NCI-H524 treated with DMSO at 0.1 percent for 48 hours (cell line): Measurements from ENCODE around the gene ACIN1.

Source experiments
- DNase-seq: peaks from one replicate; lab custom pipeline; 2025; lab: John Stamatoyannopoulos, UW

The ACIN1 gene, protein sequence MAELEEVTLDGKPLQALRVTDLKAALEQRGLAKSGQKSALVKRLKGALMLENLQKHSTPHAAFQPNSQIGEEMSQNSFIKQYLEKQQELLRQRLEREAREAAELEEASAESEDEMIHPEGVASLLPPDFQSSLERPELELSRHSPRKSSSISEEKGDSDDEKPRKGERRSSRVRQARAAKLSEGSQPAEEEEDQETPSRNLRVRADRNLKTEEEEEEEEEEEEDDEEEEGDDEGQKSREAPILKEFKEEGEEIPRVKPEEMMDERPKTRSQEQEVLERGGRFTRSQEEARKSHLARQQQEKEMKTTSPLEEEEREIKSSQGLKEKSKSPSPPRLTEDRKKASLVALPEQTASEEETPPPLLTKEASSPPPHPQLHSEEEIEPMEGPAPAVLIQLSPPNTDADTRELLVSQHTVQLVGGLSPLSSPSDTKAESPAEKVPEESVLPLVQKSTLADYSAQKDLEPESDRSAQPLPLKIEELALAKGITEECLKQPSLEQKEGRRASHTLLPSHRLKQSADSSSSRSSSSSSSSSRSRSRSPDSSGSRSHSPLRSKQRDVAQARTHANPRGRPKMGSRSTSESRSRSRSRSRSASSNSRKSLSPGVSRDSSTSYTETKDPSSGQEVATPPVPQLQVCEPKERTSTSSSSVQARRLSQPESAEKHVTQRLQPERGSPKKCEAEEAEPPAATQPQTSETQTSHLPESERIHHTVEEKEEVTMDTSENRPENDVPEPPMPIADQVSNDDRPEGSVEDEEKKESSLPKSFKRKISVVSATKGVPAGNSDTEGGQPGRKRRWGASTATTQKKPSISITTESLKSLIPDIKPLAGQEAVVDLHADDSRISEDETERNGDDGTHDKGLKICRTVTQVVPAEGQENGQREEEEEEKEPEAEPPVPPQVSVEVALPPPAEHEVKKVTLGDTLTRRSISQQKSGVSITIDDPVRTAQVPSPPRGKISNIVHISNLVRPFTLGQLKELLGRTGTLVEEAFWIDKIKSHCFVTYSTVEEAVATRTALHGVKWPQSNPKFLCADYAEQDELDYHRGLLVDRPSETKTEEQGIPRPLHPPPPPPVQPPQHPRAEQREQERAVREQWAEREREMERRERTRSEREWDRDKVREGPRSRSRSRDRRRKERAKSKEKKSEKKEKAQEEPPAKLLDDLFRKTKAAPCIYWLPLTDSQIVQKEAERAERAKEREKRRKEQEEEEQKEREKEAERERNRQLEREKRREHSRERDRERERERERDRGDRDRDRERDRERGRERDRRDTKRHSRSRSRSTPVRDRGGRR

DNA sequence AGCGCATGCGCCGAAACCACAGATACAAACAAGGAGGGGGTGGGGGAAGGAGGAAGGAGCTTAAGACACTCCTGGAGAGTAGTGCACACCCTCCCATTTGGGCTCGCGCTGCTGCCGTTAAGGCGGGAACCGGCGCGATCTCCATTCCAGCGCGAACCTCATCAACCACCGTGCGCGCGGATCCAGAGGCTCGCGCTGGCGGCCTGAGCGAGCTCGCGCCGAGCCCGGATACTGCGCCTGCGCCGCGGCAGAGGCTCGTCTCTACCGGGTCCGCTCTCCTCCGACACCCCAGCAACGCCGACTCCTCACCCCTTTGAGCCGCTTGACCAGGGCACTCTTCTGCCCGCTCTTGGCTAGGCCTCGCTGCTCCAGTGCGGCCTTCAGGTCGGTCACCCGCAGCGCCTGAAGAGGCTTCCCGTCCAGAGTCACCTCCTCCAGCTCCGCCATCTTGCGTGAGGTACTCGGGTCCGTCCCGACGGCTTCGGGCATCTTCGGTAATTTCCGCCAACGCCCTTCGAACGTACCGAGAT is at the start of gene ACIN1:
ACIN1 (minus strand) TSS at position 471 of the 530 bp plus-strand sequence; CDS start at position 447, 24 bp downstream.
- no peak for DNase-seq

DNA sequence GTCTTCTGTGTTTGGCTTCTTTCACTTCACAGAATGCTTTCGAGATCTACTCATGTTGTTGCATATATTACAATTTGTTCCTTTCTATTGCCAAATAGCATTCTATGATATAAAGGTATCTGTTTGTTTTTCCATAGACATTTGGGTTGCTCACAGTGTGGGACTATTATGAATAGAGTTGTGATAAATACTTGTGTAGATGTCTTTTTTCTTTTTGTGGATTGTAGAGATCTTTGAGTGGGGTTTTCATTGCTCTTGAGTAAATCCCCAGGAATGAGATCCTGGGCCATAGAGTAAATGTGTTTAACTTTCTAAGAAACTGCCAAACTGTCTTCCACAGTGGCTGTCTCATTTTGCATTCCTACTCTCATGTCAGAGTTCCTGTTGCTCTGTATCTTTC is 49.0 kb upstream of the ACIN1 start:
- DNase-seq: no peak

DNA sequence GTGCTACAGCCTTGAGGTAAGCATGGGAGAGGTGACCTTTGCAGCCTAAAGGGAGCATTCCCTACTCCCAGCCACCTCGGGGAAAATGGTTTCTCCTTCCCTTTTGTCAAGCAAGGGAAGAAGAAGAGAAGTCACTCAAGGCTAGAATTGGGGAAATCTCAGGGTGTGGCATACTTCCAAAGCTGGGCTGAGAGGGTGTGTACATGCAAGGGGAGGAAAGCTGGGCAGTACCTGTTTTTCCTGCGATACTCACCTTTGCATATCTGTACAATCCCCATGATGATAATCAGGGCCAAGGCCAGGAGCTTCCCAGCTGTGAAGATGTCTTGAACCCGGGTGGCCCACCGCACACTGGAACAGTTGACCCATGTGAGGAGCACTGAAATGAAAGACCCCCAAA is 47.9 kb upstream of the ACIN1 start:
- DNase-seq: no peak

DNA sequence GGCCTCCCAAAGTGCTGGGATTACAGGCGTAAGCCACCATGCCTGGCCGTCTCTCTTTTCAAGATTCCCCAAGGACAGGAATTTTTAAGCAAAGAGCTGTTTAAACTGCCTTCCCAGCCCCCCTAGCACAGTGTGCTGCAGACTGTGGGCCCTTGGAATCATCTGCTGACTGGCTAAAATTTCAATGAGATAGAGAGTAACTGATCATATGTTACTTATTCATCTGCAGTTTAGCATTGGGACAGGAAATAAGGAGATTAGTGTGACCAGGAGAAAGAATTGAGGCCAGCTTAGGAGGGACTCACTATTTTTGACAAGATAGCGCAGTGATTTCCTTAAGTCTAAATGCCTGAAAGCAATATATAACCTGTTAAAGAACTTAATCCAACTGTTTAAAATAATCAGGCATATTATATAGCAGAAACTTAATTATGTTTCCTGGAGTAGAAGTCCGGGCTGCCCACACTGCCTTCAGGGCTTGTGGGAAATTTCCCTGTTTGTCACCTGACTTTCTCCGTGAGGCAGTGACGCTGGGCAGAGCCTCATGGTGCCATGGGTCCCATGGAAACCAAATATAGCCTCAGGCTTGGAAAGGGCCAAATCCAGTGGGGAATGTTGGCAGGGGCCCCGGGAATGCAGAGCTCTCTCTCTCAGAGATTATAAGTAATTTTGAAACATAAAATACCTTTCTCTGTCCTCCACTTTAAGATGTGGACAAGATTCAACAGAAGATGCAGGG is 46.9 kb upstream of the ACIN1 start:
- no peak for DNase-seq

DNA sequence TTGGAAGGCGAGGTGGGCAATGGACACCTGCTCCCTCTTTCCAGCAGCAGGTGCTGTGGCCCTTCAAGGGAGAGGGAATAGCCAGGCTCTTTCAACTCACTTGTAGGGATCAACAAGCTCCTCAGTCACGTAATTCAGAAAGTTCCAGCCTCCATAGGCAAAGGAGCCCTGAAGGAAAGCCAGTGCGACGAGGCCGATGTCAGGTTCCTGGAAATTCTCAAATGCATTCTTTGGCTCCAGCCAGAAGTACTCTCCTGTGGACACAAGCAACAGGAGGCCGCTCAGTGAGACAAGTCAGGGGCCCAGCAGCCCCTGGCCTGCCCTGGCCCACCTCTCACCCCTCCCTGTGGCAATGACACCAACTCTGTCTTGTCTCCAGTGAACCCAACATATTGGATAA is 45.4 kb upstream of the ACIN1 start:
- DNase-seq: no peak

DNA sequence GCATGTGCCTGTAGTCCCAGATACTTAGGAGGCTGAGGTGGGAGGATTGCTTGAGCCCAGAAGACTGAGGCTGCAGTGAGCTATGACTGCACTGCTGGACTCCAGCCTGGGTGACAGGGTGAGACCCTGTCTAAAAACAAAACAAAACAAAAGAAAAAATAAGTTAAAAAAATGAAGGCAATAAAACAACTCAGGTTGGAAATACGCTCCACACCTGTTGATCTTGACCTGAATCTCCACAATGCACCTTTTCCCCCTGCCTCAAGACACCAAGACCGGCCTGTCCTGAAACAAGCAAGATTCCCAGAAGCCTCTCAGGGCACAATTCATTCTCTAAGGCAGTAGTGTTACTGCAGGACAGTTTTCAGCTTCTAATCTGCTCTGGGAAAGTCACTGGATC is 44.9 kb upstream of the ACIN1 start:
- no peak for DNase-seq

DNA sequence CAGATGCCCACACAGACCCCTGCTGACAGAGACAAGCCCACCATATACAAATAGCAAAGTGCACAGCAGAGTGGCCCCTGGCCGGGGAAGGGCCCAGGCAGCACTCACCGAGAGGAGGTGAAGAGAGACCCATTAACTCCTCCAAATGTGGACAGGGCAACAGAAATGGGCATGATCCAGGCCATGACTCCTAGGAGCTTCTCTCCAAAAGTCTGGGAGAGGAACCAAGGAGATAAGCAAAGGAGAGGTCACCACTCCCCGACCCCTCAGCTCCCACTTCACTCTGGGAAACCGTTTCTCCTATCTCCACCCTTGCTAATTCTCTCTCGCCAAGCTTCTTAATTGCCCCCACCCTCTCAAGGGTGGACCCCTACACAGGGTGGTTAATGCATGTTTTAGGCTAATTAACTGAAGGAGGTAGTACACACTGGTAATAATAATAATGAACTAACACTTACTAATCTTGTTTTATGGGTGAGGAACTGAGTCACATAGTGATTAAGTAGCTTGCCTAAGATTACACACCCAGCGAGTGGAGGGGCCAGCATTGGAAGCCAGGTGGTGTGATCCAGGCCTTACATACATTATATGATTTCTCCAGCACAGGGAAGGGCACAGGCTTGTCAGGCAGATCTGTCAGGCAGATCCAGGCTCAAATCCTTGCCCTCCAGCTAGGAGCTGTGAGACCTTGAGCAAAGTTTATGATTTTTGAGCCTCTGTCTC is 43.0 kb upstream of the ACIN1 start:
- DNase-seq: no peak

DNA sequence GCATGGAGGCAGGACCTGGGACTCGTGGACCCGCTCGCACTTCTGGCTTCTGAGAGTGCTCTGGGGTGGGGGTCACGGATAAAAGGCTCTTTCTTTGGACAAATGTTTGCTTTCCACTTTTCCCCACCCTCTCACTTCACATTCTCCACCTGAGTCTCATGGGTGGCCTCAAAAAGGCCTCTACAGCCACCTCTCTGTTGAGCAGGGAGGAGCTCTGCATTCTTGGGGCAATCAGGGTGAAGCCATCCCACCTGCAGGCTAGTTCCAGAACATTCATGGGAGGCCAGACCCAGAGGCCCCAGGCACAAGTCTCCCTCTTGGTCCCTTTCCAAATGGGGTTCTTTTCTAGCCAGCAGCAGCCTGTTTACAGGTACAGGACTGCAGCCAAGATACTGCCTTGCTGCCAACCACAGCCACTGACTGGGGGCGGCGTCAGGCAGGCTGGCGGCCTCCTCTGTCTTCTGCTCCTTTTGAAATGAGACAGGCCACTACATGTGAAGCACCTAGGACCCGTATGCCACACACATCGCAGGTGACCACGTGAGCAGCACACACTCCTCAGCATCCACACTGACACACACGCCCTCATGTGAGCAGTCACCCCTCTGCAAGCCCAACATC is 42.4 kb upstream of the ACIN1 start:
- DNase-seq: no peak

DNA sequence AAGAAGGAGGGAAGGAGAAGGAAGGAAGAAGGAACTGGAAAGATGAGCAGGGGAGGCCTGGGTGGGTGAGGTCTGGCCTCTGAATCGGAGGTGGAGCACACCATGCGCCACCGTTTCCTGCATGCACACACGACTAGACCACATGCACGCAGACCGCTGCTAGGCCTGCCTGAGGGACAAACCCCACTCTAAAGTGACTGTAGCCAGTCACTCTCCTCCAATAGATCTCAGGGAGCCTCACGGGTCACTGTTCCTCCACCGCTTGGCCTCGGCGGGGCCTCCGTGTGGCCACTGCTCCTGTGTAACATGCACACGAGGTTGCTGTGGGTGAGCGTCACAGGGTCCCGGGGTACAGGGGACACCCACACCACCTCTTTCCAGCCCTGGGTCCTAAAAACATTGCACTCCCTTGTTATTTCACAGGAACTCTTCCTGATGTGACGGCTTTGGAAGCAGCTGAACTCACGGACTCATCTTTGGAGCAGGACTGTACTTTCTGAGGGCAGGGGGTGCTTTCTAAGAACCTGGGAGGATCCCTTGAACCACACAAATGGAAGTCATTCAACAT is 41.7 kb upstream of the ACIN1 start:
- no peak for DNase-seq

DNA sequence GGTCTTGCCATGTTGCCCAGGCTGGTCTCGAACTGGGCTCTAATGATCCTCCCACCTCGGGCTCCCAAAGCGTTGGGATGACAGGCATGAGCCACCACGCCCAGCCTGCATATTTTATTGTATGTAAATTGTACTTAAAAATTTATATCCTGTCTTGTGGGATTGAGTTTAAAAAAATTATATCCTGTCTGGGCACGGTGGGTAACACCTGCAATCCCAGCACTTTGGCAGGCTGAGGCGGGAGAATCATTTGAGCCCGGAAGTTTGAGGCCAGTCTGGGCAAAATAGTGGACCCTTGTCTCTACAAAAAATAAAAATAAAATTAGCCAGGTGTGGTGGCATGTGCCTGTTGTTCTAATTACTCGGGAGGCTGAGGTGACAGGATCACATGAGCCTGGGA is 38.0 kb upstream of the ACIN1 start:
- DNase-seq: no peak

DNA sequence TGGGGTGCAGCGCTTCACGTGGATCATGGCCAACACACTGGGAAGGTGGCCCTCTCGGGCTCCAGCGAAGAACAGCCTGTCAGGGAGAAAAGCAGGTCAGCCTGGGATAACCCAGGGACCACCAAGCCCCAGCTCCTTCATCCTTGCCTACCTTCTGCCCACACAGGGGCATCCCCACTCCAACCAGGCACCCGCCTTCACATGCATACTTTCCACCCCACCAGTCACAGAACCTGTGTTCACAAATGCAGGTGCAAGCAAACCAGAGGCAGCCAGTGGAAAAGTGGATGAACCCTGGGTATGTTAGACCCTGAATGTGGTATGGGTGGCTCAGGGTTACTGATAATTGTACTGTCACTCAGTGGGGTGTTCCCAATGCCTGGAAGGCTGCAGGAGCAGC is 36.5 kb upstream of the ACIN1 start:
- no peak for DNase-seq

DNA sequence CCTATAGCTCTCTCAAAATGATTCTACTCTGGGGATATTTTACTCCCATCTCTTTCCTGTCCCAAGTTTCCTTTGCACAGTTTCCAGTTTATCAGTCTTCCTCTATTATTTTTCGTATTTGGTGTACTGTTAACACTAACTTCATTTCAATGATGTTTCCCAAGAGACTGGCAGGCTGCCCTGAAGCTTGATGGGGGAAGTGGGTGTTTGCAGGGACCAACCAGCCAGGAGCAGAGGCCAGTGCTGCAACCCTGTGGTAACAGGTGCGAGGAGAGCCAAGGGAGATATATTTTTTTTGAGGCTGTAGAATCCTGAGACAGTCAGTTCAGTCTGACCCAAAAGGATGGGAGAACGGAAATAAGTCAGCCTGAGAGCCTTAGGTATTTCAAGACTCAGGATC is 35.9 kb upstream of the ACIN1 start:
- DNase-seq: no peak

DNA sequence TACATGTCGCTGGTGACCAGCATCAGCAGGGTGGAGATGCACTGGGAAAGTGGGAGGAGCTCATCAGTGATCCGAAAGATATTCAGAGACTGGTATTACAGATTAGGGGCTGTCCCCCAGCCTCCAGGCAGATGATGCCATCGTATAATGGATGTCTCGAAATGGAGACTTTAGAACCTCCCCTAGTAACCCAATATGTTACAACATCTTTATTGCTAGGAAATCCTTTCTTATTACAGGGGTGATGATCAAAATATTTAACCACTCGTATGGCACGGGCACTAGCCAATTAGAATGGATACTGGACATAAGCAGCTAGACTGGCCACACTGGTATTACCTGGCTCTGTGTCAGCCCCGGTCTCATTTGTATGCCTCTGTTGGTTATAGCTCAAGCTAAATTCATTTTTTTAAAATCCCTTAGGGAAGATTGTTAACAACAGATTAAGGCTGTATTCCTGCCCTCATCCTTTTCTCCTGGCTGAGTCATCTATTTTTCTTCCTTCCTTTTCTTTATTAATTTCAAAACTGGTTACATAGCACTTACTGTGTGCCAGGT is 34.9 kb upstream of the ACIN1 start:
- DNase-seq: no peak

DNA sequence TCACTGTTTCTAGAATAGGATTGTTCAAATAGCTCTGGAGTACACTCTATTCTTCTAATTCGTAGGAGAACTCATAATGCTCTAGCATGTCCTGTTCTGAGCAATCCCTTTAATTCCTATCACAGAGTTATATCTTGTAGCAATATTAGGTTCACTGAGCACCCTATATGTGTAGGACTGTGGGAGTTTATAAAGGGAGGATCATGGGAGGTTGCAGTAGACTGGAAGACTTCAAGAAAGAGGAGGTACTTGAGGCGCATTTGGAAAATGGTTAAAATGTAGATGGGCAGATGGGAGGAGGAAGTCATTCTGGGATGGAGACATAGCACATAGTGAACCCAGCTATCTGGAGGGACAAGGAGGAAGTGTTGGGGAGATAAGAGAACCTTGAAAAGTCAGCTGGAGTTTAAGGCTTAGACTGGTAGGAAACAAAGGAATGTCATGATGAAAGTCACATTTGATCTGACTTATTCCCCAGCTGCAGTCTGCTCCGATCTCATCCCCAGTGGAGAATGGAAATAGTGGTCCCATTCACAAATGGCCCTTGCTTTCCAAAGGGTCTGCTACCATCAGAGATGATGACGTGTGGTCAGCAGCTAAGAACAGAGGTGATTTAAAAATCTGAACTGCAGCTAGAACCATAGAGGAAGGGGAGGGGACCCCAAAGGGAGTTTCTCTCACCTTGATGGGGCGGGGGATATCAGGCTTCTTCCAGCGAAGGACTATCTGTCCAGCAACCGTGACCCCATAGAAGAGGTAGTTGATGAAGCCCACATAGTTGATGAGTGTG is 34.2 kb upstream of the ACIN1 start:
- DNase-seq: no peak

DNA sequence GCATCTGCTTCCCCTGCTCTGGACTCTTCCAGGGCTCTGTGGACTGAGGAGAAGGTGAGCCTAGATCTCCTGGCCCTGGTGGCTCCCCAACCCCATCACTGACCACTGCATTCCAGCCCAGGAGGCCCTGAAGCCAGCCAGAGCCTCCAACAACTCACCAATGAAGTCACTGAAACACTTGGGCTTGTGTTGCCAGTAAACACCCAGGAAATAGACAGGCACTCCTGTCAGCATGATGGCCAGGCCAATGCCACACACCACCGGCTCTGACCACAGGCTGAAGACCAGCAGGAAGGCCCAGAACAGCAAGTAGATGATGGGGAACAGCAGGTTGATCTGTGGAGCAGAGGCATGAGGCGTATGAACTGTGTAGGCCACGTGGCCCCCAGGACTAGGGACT is 32.9 kb upstream of the ACIN1 start:
- no peak for DNase-seq

DNA sequence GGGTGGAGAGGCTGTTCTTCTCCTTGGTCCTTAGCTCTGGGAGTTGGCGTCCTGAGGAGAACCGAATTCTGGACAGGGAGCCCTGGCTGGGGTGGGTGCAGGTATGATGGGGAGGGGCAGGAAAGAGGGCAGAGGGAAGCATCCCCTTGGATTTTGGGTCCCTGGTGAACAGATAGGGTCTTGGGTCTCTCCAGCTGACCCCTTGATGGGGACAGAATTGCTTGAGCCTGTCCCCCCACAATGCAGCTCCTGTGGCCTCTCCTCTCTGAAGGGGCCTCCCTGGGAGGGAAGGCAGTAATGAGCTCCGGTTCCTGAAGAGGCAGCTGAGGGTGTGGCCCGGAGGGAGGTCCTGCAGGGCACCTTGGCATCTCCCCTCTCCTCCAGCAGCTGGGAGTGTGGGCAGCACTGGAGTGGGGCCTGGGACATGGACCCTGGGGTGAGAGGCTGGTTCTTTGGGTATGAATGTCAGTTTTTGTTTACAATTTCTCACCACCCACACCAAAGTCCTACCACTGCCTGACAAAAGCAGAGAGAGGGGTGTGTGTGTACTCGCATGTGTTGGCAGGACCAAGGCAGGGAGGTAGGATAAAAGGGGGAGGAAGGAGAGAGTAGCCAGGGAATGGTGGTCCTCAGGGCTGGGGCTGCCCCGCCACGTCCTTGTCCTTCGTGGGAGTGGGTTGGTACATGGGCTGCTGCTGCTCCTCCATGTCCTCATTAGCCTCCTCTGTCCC is 31.8 kb upstream of the ACIN1 start:
- no peak for DNase-seq

DNA sequence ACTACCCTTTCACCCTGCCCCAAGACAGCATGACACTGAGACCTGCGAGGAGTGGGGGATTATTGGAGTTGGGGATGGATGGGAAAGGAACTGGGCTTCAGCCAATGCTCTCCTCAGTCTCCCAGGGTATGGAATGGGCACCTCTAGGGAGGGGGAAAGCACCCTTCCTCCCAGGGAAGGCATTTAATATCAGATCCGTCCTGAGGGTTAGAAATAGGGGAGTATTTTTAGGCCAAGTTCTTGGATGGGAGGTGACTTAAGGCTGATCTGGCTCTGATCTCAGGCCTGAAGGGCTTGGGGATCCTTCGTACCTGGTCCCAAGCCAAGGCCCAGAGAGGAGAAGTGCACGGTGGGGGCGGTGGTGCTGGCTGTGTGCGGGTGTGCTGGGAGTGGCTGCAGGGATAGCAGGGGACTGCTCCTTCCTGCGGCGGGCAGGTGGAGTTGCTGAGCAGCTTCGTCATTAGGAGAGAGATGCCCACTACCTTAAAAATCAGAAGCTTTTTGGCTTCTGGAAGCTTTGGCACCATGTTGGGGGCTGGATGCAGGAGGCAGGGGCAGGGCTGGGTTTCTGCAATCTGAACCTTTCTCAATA is 31.1 kb upstream of the ACIN1 start:
- no peak for DNase-seq

DNA sequence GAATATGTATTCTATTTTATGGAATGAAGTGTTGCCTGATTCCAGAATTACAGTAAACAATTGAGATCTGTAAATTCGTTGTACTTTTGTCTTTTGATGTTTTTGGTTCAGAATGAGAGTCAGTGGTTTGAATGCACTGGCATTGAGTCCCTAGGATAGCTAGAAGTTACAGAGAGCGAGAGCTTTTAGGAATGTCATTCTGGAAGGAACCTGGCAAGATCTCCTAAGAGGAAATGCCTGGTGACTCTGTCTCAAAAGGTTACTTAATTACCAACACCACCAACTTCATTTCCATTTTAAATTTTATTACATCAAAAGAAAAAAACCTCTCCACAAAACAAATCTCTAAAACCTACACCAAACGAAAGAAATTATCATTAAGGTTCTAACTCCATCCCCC is 30.1 kb upstream of the ACIN1 start:
- DNase-seq: no peak
